Bone marrow (tissue), 2 donors: Measurements from ENCODE around the gene PRKCA.
"Not testable (repeated sequence)": the region's sequence is repeated elsewhere in the genome, so short reads cannot be mapped to it uniquely, and the experiment has no call there.

ENCODE experiments used
- DNase-seq, 2 donors: peaks; one replicate each; lab custom pipeline; 2025; lab: John Stamatoyannopoulos, UW

The PRKCA gene

GRCh38 chr17:66441101-66441661 is 138.8 kb downstream of the PRKCA start:
- no peak for DNase-seq

- DNase-seq, result no peak
Observed at GRCh38 chr17:66443166-66443565, 140.8 kb downstream of the PRKCA start.

- no peak for DNase-seq
Observed at GRCh38 chr17:66443606-66444005, 141.2 kb downstream of the PRKCA start.

GRCh38 chr17:66444031-66444430 is 141.6 kb downstream of the PRKCA start:
- DNase-seq, result no peak

- no peak for DNase-seq
Observed at GRCh38 chr17:66445229-66445628, 142.8 kb downstream of the PRKCA start.

GRCh38 chr17:66446419-66446818 is 144.0 kb downstream of the PRKCA start:
- no peak for DNase-seq

GRCh38 chr17:66447159-66447558 is 144.7 kb downstream of the PRKCA start:
- DNase-seq, result no peak

GRCh38 chr17:66448026-66448639 is 145.7 kb downstream of the PRKCA start:
- DNase-seq, result no peak

GRCh38 chr17:66449418-66449977 is 147.1 kb downstream of the PRKCA start:
- DNase-seq, result no peak

- no peak for DNase-seq
Observed at GRCh38 chr17:66450008-66450851, 147.8 kb downstream of the PRKCA start.

- no peak for DNase-seq
Observed at GRCh38 chr17:66450852-66451158, 148.4 kb downstream of the PRKCA start.

- no peak for DNase-seq
Observed at GRCh38 chr17:66451188-66452149, 149.1 kb downstream of the PRKCA start.

- no peak for DNase-seq
Observed at GRCh38 chr17:66455060-66455459, 152.6 kb downstream of the PRKCA start.

GRCh38 chr17:66457499-66457898 is 155.1 kb downstream of the PRKCA start:
- not testable (repeated sequence) for DNase-seq

- DNase-seq, result no peak
Observed at GRCh38 chr17:66458782-66459181, 156.4 kb downstream of the PRKCA start.

- DNase-seq, result peak in 1 of 2 donors; percentile 75
Observed at GRCh38 chr17:66459811-66460270, 157.4 kb downstream of the PRKCA start.

- no peak for DNase-seq
Observed at GRCh38 chr17:66460558-66460957, 158.1 kb downstream of the PRKCA start.

GRCh38 chr17:66461343-66461995 is 159.1 kb downstream of the PRKCA start:
- no peak for DNase-seq

- no peak for DNase-seq
Observed at GRCh38 chr17:66462010-66462409, 159.6 kb downstream of the PRKCA start.

- DNase-seq, result no peak
Observed at GRCh38 chr17:66464921-66465320, 162.5 kb downstream of the PRKCA start.

GRCh38 chr17:66465701-66466100 is 163.3 kb downstream of the PRKCA start:
- DNase-seq, result no peak
